ENCODE measurements around the gene RRP36.

RRP36 gene

DNA sequence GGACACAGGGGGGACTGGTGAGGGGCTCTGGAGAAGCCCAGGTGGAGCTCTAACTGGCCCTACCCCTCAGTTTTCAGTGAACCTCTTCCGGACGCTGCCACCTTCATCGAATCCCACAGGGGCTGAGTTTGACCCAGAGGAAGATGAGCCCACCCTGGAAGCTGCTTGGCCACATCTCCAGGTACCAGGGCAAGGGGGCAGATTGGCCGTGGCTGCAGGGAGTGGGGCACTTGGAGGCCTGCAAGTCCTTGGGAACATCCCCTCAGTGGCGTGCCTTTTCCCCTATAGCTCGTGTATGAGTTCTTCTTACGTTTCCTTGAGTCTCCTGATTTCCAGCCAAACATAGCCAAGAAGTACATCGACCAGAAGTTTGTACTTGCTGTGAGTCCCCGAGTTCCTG lies 14.3 kb upstream of the RRP36 start:
- no peak for DNase-seq (ENCODE audit: low read depth, low spot score)

DNA sequence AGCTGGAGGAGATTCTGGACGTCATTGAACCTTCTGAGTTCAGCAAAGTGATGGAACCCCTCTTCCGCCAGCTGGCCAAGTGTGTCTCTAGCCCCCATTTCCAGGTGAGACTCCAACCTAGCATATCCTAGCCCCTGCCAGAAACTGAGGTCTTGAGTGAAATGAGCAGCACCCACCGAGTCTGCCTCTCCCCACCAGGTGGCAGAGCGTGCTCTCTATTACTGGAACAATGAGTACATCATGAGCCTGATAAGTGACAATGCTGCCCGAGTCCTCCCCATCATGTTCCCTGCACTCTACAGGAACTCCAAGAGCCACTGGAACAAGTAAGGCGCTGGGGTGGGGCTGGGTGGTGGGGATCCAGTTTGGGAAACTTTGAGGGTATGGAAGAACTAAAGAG lies 12.3 kb upstream of the RRP36 start:
- DNase-seq (ENCODE audit: low read depth, low spot score), result no peak

DNA sequence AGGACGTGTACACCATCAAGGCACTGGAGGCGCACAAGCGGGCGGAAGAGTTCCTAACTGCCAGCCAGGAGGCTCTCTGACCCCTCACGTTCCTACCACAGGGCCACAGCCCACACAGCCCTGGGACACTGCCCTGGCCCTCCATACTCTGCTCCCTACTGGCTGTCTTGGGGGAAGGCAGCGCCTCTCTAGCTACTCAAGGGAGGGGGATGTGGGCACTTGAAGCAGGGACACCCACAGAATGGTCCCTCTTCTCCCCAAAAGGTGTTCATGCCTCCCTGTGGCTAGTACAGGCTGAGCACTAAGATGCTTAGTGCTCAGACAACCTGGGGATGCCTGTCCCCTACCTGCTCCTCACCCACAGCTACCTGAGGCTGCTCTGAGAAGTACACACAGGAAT lies 10.2 kb upstream of the RRP36 start:
- DNase-seq (ENCODE audit: low read depth, low spot score), result no peak

DNA sequence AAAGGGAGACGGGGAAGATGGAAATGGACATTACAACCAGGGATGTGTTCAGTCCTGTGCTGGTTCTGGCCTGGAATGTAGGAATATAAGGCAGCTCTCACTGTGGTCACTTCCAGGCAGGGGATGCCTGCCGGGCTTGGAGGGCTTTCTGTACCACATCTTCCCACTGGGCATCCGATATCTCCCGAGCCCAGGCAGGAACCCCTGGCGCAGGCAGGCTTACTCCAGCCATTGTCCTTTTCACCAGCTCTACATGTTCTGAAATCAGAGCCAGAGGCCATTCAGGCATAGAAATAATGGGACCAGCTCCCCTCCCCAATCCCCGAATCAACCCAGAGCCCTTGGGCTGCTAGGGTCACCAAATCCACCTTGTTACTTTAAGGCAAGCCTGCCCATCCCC lies 9.1 kb upstream of the RRP36 start:
- no peak for DNase-seq (ENCODE audit: low read depth, low spot score)

DNA sequence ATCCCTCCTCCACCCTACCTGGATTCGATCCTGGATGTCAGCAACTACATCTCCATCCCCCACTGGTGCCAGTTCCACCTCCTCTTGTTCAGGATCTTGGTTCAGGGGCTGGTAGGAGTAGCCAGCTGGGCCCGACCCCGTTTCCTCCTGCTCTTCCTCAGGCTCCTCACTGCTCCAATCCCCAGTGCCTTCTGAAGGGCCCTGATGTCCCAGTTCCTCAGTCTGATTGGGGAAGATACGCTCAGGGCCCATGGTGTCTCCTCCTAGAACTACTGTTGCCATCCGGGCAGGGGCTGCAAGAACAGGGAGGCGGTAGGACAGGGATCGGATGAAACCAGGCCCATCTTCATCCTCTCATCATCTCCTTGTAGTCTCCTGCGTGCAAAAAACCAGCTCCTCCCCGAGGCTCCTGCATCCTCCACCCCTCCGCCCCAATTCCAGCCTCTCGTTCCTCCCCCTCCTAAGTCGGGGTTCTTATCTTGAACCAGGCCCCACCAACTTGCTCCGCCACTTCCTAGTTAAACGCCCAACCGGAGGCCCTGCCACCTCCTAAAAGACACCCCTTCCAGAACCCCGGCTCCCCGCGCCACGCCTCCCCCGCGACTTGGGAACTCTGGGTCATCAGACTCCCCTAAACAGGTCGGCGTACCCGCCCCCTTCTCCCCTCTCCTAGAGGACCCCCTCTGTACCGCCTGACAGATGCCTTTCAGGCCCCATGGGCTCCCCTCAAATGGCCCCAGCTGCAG lies 8.2 kb upstream of the RRP36 start:
- DNase-seq (ENCODE audit: low read depth, low spot score), result no peak

DNA sequence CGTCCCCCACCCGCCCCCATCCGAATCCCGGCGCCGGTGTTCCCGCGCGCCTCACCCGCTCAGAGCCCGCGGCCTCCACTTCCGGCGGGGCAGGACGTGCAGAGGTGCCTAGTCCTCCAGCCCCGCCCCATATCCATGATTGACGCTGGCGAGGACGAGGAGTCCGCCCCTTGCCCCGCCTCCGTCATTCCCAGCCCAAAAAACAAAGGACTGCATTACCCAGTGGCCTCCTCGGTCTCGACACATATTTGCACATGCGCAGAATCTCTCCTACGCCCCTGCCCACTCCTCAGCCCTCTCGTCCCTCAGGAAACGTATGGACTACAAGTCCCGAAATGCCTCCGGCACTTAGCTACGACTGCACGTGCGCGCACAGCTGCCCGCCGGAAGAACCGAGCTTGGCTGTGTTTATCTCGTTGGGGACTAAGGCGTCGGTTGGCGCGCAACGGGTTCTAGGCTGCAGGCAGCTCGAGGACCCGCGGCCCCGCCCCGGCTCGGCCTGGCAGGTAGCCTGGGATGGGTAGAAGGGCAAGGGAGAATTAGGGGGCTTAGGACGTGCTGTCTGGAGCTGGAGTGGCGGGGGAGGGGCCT lies 7.5 kb upstream of the RRP36 start, which contains the start of the genes KLHDC3 and MEA1:
Gene KLHDC3, plus strand, starts transcription at position 407 of the 591 bp plus-strand sequence. CDS start 2,944 bp downstream, outside the sequence.
Gene MEA1, minus strand, starts transcription at position 104 of the 591 bp plus-strand sequence. CDS start 133 bp downstream, outside the sequence.
- peak; percentile 99 for DNase-seq (ENCODE audit: low read depth, low spot score)

DNA sequence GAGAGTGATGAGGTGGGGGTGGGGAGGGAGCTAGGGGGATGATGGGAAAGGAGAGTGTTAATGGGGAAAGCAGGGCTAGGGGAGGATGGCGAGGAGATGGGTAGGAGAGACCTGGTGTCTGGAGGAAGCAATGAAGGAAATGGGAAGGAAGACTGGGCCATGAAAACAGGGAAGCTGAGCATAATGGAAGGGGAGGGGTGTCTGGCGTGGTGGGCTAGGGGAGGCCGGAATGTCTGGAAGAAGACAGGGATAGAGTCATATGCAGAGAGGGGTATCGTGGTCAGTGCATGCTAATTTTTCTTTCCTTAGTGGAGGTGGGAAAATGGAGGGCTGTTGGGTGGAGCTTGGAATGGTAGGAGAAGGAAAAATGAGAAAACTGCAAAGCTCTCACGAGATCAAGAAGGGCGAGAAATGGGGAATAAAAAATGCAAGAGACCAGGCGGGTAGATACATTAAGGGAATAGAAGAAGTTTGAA lies 7.0 kb upstream of the RRP36 start:
- DNase-seq (ENCODE audit: low read depth, low spot score), result no peak

DNA sequence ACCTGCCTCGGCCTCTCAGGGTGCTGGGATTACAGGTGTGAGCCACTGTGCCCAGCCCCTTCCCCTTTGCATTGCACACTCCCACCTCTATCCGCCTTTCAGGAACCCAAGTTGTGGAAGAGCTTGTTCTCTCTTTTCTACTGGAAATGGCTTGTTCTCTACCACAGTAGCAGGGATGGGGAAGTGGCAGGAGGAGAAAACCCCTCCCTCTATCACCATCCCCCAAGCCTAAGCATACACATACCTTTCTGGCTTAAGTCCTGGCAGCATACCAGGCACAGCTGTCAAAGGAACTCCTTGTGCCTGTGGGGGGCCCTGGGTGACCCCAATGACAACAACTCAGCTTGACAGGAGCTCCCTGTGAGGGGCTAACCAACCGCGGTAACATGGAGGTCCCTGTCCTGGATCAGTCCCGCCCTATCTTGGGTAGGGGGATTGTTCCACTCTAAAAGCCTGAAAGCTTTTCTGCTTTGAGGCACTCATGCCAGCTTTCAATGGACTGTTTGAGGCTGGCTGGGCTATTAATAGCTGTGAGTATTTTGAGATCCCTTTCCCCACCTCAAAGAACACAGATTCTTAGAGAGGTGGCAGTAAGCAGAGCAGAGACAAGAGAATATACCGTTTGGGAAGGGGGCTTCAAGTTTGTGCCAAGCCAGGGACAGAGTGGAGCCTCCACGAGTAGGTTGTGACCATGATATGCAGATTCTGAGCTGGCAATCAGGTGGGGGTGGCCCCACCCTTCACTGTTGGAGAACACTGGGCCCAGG lies 5.1 kb upstream of the RRP36 start:
- DNase-seq (ENCODE audit: low read depth, low spot score), result no peak

DNA sequence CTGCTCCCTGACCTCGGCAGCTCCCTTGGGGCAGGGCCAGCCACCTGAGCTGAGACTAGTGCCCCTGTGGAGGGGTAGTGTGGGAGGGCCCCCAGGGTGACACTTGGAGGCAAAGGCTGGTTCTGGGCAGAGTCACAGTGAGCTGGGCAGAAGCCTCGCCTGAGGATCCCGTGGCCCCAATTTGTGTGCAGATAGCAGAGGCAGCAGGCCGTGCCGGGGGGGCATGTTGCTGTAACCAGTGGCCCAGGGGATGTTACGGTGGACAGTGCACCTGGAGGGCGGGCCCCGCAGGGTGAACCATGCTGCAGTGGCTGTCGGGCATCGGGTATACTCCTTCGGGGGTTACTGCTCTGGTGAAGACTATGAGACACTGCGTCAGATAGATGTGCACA lies 4.5 kb upstream of the RRP36 start:
- DNase-seq (ENCODE audit: low read depth, low spot score), result no peak

DNA sequence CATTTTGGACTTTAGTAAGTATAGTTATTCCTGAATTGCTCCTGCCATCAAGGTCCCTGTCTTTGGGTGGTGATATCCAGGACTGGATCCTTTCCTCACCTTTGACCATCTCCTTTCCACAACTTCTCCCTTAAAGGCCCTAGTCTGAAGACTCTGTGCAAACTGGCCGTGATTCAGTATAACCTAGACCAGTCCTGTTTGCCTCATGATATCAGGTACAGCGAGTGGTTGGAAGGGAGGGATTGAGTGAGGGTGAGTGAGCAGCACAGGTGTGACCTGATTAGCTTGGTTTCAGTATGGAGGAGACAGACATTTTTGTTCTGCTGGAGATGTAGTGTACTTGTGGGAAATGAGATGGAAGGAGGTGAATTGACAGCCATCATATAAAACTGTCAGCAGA lies 2.3 kb upstream of the RRP36 start:
- no peak for DNase-seq (ENCODE audit: low read depth, low spot score)

DNA sequence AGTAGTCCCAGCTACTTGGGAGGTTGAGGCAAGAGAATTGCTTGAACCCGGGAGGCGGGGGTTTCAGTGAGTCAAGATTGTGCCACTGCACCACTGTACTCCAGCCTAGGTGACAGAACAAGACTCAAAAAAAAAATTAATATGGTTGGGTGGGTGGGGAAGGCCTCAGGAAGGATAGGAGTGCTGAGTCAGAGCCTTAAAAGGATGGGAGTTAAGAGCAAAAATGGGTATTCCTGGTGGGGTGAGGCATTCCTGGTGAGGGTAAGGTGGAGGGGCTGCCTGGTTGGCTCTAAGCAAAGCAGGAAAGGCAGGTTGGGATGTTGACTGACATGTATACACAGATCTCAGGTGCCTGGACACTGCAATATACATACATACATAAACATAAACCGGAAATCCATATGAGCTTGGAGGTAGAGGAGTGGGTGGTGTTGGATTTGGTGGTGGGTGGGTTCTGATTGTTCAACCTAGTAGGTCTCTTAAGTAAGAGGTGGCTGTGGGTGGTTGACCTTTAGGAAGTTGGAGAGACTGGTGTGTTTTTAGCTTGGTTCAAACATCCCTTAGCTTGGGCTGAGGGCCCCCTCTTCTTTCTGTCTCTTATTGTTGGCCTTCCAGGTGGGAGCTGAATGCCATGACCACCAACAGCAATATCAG lies 1.2 kb upstream of the RRP36 start:
- no peak for DNase-seq (ENCODE audit: low read depth, low spot score)

DNA sequence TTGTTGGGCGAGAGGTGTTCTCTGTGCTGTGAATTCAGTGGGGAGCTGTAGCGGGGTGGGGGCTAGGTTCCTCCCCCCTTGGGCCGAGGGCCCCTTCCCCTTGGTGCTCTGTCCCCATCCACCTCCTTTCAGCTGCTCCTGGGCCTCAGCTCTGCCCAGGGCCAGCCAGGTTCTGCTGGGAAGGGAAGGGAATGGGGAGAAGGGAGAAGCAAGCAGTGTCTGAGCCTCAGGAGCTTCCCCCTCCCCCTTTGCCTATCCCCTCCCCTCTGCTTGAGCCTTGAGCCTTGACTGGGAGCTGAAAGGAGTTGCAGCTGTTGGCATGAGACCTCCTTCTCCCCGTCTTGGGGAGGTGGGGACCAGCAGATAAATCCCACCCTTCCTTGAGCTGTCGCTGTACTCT lies 576 bp upstream of the RRP36 start:
- DNase-seq (ENCODE audit: low read depth, low spot score), result no peak

DNA sequence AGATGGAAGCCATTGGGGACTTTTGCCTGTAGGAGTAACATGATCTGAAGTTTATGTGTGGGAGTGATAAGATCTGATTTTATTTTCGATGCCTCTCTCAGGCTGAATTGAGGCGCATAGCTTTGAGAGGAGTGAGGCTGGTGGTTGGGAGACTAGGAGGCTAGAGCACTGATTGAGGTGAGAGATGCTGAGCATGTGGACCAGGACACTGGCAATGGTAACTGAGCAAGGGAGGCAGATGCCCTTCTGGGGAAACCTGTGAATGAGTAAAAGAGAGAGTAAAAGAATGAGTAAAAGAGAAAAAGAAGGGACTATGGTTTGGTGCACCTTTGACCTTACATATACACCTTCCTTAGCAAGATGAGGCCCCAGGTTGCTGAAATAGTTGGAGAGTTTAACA lies 3.0 kb downstream of the RRP36 start:
- DNase-seq (ENCODE audit: low read depth, low spot score), result no peak

DNA sequence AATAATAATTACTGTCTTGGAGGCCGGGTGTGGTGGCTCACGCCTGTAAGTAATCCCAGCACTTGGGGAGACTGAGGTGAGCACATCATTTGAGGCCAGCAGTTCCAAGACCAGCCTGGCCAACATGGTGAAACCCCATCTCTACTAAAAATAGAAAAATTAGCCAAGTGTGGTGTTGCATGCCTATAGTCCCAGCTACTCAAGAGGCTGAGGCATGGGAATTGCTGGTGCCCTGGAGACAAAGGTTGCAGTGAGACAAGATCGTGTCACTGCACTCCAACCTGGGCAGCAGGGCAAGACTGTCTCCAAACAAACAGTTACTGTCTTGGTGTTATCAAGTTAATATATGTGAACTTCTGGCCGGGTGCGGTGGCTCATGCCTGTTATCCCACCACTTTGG lies 4.9 kb downstream of the RRP36 start:
- no peak for DNase-seq (ENCODE audit: low read depth, low spot score)

DNA sequence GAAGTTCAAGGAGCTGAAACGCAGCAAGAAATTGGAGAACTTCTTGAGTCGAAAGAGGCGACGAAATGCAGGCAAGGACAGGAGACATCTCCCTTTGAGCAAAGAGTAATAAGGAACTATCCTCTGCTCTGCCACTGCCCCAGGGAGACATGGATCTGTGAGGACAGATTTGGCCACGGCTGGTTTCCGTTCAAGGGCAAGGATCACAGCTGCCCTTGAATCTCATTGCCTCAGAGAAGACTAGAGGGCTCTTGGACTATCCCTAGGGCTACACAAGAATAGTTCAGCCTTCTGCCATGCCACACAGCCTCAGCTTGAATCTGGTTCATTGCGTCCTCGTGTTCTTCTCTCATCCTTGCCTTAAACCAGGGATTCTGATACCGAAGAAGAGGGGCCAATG lies 7.7 kb downstream of the RRP36 start:
- no peak for DNase-seq (ENCODE audit: low read depth, low spot score)

DNA sequence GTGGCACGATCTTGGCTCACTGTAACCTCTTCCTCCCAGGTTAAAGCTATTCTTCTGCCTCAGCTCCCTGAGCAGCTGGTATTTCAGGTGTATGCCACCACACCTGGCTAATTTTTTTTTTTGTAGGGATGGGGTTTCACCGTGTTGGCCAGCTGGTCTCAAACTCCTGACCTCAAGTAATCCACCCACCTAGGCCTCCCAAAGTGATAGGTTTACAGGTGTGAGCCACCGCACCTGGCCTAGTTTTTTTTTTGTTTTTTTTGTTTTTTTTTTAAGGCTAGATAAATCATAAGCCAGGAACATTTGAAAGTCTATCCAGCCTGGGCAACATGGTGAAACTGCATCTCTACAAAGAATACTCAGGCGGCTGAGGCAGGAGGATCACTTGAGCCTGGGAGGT lies 10.9 kb downstream of the RRP36 start:
- DNase-seq (ENCODE audit: low read depth, low spot score), result no peak

DNA sequence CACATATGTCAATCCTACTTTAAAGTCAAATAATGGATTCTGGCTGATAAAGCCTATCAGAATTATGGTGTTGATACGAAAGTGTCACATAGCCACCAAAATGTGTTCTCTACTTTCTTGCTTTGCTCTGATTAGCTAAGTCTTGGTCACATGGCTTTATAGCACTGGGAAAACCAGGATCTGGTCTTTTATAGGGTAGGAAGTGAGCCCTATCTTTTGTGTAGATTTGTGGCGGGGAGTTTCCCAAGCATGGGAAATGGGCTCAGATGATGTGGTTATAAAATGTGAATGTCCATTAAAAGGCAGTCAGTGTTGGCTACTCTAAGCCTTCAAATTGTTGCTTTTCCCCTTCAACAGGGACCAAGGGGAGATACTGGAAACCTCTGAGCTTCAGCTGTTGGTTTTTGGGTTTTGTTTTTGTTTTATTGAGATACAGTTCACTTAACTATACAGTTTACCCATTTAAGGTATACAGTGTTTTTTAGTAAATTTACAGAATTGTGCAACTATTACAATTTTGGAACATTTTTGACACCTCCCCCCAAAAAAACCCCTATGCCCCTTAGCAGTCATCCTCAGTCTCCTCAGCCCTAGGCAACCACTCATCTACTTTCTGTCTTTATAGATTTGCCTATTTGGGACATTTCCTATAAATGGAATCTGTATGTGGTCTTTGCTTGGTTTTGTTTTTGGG lies 12.2 kb downstream of the RRP36 start:
- no peak for DNase-seq (ENCODE audit: low read depth, low spot score)

DNA sequence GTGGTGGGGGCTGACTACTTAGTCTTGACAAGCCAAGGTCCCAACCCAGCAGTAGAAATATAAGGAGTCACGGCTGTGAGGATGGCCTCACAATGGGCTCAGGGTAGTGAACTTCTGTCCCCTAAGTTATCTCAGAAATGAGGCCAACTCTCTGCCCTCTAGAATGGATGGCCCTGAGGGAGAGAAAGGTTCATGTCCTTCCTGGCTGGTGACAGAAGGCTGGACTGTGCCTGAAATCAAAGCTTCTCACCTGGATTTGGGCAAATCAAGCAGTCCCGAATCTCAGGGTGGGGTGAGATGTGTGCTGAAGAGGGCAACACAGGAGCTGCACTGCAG lies 12.7 kb downstream of the RRP36 start:
- no peak for DNase-seq (ENCODE audit: low read depth, low spot score)

DNA sequence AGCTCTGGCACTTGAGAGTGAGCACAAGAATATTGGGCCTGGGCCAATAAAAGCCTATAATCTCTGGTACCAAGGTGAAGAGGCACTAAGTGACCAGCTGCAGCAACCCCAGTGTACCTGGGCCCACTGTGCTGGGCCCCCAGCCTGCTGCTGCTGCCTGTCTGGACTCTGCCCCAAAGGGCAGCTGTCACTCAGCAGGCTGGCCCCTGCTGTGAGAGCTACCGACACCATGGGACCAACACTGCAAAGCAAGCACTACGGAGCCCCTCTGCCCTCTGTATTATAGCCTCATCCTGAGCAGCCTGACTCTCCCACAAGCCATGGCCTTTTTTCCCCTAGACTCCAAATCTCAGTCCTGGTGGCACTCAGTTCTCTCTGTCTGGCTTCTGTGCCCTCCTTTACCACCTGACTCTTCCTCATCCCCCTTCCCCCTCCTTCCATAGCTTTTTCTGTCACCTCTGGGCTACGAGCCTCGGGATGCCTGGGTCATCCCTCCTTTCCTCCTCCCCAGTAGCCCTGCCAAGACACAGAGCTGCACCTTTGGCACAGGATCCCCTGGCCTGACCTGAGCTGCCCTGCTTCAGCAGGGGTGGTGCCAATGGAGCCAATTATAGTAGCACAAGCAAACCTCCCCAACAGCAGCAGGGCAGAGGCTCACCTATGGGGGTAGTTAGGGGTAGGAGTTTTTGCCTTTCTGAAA lies 14.2 kb downstream of the RRP36 start:
- DNase-seq (ENCODE audit: low read depth, low spot score), result no peak

DNA sequence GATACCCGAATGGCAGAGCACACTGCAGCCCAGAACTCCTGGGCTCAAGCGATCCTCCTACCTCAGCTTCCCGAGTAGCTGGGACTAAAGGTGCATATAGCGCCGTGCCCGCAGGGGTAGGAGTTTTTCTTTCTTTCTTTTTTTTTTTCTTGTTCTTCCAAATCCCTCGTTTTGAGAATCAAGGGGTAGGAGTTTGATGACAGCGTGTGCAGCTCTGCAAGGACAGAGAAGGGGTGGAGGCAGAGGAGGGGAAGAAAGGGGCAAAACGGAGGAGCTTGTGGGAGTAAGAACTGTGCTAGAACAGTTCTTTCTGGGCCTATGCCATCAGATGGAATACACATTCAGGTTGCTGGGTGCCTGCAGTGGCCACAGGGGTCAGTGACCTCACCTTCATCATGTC lies 15.3 kb downstream of the RRP36 start:
- DNase-seq (ENCODE audit: low read depth, low spot score), result no peak

DNA sequence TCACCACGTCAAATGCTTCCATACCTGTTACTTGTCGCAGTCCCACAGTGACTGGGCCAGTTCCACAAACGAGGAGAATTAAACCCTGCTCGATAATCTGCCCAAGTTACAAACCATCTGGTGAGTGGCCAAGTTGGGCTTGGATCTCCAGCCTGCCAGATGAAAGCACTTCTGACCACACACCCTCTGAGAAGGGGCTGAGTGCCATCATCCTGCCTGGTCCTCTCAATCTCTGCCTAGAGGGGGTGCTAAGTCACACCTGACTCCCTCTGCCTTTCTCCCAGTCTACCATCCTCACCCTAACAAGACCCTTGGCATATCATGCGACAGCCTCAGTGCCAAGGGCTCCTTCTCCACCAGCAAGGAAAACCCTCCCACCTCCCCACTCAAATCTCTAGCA lies 15.8 kb downstream of the RRP36 start:
- no peak for DNase-seq (ENCODE audit: low read depth, low spot score)

Data from smooth muscle cell of the brain vasculature (primary cell).